ENCODE data around the gene FAM47E. TPM values are rescaled to one million over a fixed set of nuclear protein-coding genes. Genes with fewer than 3 reads are reported as not detected.

Gene FAM47E
- total and polyA plus RNA-seq, 2 donors (not counting 1 experiment from before 2014, with no cell fraction given) = 0.15 to 1.3 TPM

GRCh38 chr4:76272999-76273398 lies 21.5 kb downstream of the FAM47E start:
- no peaks in the 10 kb centered on the region for H3K9me3 Mint-ChIP-seq (ENCODE audit: insufficient read depth)
- intact Hi-C loops (cut with micrococcal nuclease) = no loop called here
- WGBS (ENCODE audit: insufficient coverage) = no CpG with 5 or more reads among the region's 5 CpGs
- H3K27ac Mint-ChIP-seq = no peak overlapping the region
- H3K4me1 ChIP-seq (ENCODE audit: control insufficient read depth in 2 of 2, insufficient read depth in 2 of 2, low read length in 2 of 2) = no peaks in the 10 kb centered on the region
- ChIA-PET CTCF (no interaction called here), POLR2A (no interaction called here)
- H3K79me2 ChIP-seq (ENCODE audit: control insufficient read depth, insufficient read depth, low read length) = no peaks in the 10 kb centered on the region
- H3K9ac ChIP-seq (ENCODE audit: low read length) = no peak overlapping the region
- H3K4me2 ChIP-seq (replicated peaks; ENCODE audit: low read depth, low read length, poor library complexity, severe bottlenecking) = no peak overlapping the region
- no peak overlapping the region for H3K4me3 Mint-ChIP-seq
- no peak for TF ChIP-seq CTCF (IDR thresholded peaks at IDR 0.05)
- no peaks in the 10 kb centered on the region for H3K4me1 Mint-ChIP-seq
- H2AFZ ChIP-seq (ENCODE audit: insufficient read depth, low read depth, low read length, poor library complexity, severe bottlenecking) = no peak overlapping the region
- peaks cover 0 to 6% (median 0%) of the 10 kb centered on the region in 4 experiments for H3K27me3 ChIP-seq (replicated peaks in 1 of 4; ENCODE audit: control extremely low read depth in 1 of 4, control insufficient read depth in 3 of 4, insufficient read depth in 4 of 4, low read length in 3 of 4)
- DNase-seq (no peak), ATAC-seq (ENCODE audit: low read depth) (no peak)
- no peak overlapping the region for H3K27ac ChIP-seq (ENCODE audit: low read length in 2 of 2)
- peaks cover 23% of the 10 kb centered on the region for H3K27me3 Mint-ChIP-seq
- H3K36me3 ChIP-seq (replicated peaks in 1 of 2; ENCODE audit: control extremely low read depth in 1 of 2, control insufficient read depth in 1 of 2, extremely low read depth in 1 of 2, insufficient read depth in 2 of 2, low read length in 1 of 2) = no peaks in the 10 kb centered on the region
- no peaks in the 10 kb centered on the region for H4K20me1 ChIP-seq (ENCODE audit: control insufficient read depth, insufficient read depth, low read length, poor library complexity, severe bottlenecking)
- H3K4me3 ChIP-seq (ENCODE audit: control extremely low read depth in 1 of 5, extremely low read depth in 1 of 5, insufficient read depth in 1 of 5, low read depth in 2 of 5, low read length in 4 of 5) = no peak overlapping the region
- H3K9me3 ChIP-seq (ENCODE audit: control extremely low read depth in 1 of 3, control insufficient read depth in 2 of 3, insufficient read depth in 1 of 3, low read length in 2 of 3) = no peaks in the 10 kb centered on the region

- intact Hi-C loops (cut with micrococcal nuclease) = no loop called here
Measured at GRCh38 chr4:76275486-76276124, 24.1 kb downstream of the FAM47E start.

More at GRCh38 chr4:76275486-76276124, 24.1 kb downstream of the FAM47E start:
- Histone ChIP-seq H3K36me3 (replicated peaks in 1 of 2; ENCODE audit: control extremely low read depth in 1 of 2, control insufficient read depth in 1 of 2, extremely low read depth in 1 of 2, insufficient read depth in 2 of 2, low read length in 1 of 2) (no peaks in the 10 kb centered on the region), H3K79me2 (ENCODE audit: control insufficient read depth, insufficient read depth, low read length) (no peaks in the 10 kb centered on the region), H3K4me3 (ENCODE audit: control extremely low read depth in 1 of 5, extremely low read depth in 1 of 5, insufficient read depth in 1 of 5, low read depth in 2 of 5, low read length in 4 of 5) (no peak overlapping the region), H4K20me1 (ENCODE audit: control insufficient read depth, insufficient read depth, low read length, poor library complexity, severe bottlenecking) (no peaks in the 10 kb centered on the region), H3K27me3 (replicated peaks in 1 of 4; ENCODE audit: control extremely low read depth in 1 of 4, control insufficient read depth in 3 of 4, insufficient read depth in 4 of 4, low read length in 3 of 4) (peaks cover 0 to 6% (median 1%) of the 10 kb centered on the region in 4 experiments), H3K27ac (ENCODE audit: low read length in 2 of 2) (no peak overlapping the region), H3K4me2 (replicated peaks; ENCODE audit: low read depth, low read length, poor library complexity, severe bottlenecking) (no peak overlapping the region), H3K4me1 (ENCODE audit: control insufficient read depth in 2 of 2, insufficient read depth in 2 of 2, low read length in 2 of 2) (no peaks in the 10 kb centered on the region), H3K9ac (ENCODE audit: low read length) (no peak overlapping the region), H2AFZ (ENCODE audit: insufficient read depth, low read depth, low read length, poor library complexity, severe bottlenecking) (no peak overlapping the region), H3K9me3 (ENCODE audit: control extremely low read depth in 1 of 3, control insufficient read depth in 2 of 3, insufficient read depth in 1 of 3, low read length in 2 of 3) (no peaks in the 10 kb centered on the region)
- H3K27me3 Mint-ChIP-seq = peaks cover 19% of the 10 kb centered on the region
- no peaks in the 10 kb centered on the region for H3K4me1 Mint-ChIP-seq
- DNase-seq (no peak), ATAC-seq (ENCODE audit: low read depth) (no peak)
- POLR2A ChIA-PET = no interaction called here
- no peaks in the 10 kb centered on the region for H3K9me3 Mint-ChIP-seq (ENCODE audit: insufficient read depth)
- H3K4me3 Mint-ChIP-seq = no peak overlapping the region
- TF ChIP-seq CTCF (IDR thresholded peaks at IDR 0.05) = no peak
- no peak for TF ChIP-seq EZH2 (IDR thresholded peaks at IDR 0.05; ENCODE audit: borderline replicate concordance, insufficient read depth, low read depth, low read length, poor library complexity, severe bottlenecking)
- CTCF ChIA-PET = interaction anchor here (0.7 kb wide), 1 partner anchor 360 kb away, joined by 3 read pairs; no protein-coding TSS in a partner anchor
- H3K27ac Mint-ChIP-seq = no peak overlapping the region
- 80% methylated on average over 1 of the region's 3 CpGs for WGBS (ENCODE audit: insufficient coverage)
